Measurements from ENCODE around the gene TJP2.

The TJP2 gene

DNA sequence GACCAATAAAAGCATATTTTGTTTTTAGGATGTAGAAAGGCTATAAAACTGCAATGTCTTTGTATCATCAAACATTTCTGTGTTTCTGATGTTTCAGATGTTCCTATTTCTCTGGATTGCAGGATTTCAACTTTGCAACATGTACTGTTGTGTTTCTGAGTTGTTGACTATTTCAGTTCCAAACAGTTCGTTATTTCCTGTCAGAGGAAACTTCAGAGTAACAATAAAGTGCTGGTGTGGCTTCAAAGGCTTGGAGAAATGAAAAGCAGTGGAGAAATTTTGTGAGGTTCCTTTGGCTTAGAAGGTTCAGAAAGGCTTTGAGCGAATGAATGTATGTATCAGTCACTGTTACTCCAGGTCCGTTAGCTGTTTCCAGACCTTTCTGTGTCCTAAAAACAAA lies 17.2 kb downstream of the TJP2 start:
- DNase-seq (ENCODE audit: low spot score), result peak; percentile 53

DNA sequence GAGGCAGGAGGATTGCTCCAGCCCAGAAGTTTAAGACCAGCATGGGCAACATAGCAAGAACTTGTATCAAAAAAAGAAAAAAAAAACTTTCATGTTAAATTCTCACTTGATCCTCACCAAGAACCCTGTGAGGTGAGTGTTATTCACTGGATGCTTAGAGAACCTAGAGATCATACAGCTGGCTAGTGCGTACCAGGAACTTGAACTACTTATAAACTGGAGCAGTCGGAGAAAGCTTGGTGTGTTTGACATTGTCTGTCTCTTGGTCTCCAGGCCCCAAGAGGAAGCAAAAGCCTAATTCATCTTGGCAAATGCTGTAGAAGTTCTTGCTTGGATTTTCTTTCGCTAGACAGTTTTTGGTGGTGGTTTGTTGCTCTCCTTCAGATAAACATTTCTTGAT lies 18.1 kb downstream of the TJP2 start:
- peak; percentile 47 for DNase-seq (ENCODE audit: low spot score)

- peak; percentile 46 for DNase-seq (ENCODE audit: low spot score)
These were observed 19.6 kb downstream of the TJP2 start for GRCh38 chr9:69193685-69194032.

GRCh38 chr9:69194702-69195418 lies 20.8 kb downstream of the TJP2 start:
- DNase-seq (ENCODE audit: low spot score), result peak; percentile 46

- no peak for DNase-seq (ENCODE audit: low spot score)
These were observed 21.6 kb downstream of the TJP2 start for GRCh38 chr9:69195668-69196067.

GRCh38 chr9:69197687-69198086 lies 23.6 kb downstream of the TJP2 start:
- DNase-seq (ENCODE audit: low spot score), result no peak

- DNase-seq (ENCODE audit: low spot score), result no peak
These were observed 24.6 kb downstream of the TJP2 start for GRCh38 chr9:69198521-69199220.

DNA sequence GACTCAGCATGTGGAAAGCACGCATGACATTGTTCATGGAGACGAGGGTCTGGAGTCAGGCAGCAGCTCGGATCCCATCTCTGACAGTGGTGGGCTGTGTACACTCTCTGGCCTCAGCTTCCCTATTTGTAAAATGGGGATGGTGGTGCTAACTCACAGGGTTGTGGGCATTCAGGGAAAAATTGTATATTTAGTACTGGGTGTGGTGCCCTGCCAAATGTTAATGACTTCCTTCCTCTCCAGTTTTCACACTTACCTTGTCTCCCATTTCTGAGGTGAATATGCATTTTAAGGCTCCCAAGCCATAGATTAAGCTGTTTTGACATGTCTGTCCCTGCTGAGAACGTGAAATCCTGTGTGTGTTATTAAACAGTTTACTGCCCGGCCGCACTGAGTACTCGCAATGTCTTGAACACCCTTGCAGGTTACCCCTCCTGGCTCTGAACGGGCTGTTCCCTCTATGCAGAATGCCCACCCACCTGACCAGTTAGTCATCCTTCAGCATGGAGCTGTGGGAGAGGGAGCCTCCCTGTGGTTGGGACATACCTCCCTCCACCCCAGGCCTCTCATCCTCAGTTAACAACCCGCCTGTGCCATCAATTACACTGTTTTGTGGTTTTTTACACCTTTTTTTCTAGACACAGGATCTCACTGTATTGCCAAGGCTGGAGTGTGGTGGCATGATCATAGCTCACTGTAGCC lies 25.8 kb downstream of the TJP2 start:
- DNase-seq (ENCODE audit: low spot score), result no peak

- DNase-seq (ENCODE audit: low spot score), result no peak
These were observed 28.5 kb downstream of the TJP2 start for GRCh38 chr9:69202556-69202955.

- no peak for DNase-seq (ENCODE audit: low spot score)
These were observed 30.2 kb downstream of the TJP2 start for GRCh38 chr9:69204326-69204725.

GRCh38 chr9:69204849-69205248 lies 30.8 kb downstream of the TJP2 start:
- DNase-seq (ENCODE audit: low spot score), result no peak

DNA sequence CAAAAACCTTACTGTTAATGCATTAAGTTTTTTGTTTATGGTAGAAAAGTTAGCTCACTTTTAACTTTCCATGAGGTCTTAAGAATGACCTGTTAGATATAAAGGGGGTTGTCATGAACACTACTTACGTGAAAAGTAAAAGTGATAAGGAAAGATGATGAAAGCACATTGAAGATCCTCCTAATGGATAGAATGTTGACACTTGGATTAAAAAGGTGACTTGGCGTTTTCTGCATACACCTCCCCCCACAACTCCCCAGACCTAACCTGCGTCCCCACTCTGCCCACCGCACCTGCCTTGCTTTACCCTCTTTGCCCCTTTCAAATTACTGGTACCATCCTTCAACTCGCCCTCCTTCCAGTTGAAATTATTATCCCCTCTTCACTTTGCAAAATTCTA lies 32.0 kb downstream of the TJP2 start:
- DNase-seq (ENCODE audit: low spot score), result no peak

GRCh38 chr9:69207503-69207902 lies 33.4 kb downstream of the TJP2 start:
- DNase-seq (ENCODE audit: low spot score), result no peak

DNA sequence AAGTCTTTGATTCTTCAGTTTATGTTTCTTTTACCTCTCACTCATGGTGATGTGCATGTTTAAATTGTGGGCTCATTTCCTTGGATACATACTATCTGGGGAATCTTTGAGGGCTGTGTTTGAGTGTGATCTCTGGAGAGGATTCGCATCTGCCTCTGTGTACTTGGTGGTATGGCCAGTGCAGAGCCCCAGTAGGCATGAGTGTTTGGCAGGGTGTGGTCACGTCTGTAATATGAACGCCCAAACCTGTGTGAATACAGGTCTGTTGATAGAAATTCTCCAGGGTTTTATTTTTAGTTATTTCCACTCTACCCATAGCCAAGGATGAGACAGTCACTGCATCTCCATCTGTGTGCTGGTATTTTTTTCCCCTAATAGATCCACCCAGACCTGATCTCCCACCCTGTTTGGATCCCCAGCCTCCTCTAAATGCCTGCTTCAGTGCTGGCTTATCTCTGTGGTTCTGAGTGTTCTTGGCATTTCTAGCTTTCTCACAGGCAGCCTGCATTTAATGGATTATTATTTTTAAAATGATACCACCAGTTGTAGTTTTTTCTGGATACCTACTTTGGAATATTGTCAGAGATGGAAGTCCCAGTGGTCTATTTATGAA lies 37.5 kb downstream of the TJP2 start:
- no peak for DNase-seq (ENCODE audit: low spot score)

DNA sequence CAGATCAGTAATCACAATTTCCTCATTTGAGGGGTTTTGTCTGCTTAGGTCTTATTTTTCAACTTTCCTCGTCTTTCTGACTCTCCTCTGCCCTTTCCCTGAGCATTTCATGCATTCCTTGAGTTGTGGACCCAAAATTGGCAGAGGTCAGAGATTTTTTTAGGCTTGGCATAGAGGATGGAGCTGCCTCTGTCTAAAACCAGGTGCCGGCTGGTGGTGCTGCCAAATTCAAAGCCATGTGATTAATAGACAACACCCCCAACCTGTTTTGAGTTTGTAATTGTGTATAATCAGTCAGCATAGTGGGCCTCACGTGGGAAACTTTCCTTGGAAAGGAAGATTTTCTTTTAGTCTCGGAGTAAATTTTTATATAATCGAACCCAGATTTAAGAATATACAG lies 39.6 kb downstream of the TJP2 start:
- DNase-seq (ENCODE audit: low spot score), result no peak

- no peak for DNase-seq (ENCODE audit: low spot score)
These were observed 40.9 kb downstream of the TJP2 start for GRCh38 chr9:69214939-69215338.

GRCh38 chr9:69215774-69216485 lies 41.9 kb downstream of the TJP2 start:
- no peak for DNase-seq (ENCODE audit: low spot score)

- DNase-seq (ENCODE audit: low spot score), result no peak
These were observed 44.1 kb downstream of the TJP2 start for GRCh38 chr9:69218166-69218565.

DNA sequence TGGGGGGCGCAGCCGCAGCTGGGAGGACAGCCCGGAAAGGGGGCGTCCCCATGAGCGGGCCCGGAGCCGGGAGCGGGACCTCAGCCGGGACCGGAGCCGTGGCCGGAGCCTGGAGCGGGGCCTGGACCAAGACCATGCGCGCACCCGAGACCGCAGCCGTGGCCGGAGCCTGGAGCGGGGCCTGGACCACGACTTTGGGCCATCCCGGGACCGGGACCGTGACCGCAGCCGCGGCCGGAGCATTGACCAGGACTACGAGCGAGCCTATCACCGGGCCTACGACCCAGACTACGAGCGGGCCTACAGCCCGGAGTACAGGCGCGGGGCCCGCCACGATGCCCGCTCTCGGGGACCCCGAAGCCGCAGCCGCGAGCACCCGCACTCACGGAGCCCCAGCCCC lies 47.0 kb downstream of the TJP2 start:
- DNase-seq (ENCODE audit: low spot score), result no peak

DNA sequence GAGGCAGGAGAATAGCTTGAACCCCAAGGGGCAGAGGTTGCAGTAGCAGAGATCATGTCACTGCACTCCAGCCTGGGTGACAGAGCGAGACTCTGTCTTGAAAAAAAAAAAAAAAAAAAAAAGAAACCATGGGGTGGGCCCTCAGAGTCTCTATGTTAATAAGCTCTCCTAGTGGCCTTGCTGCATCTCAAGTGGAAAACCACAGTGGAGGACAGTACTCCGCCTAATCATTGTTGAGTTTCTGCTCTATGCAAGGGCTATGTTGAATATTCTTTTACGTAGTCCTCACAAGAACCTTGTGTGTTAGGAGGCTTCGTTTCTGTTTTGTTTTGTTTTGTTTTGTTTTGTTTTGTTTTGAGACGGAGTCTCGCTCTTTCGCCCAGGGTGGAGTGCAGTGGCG lies 48.9 kb downstream of the TJP2 start:
- no peak for DNase-seq (ENCODE audit: low spot score)

- peak; percentile 45 for DNase-seq (ENCODE audit: low spot score)
These were observed 49.5 kb downstream of the TJP2 start for GRCh38 chr9:69223605-69224004.

- no peak for DNase-seq (ENCODE audit: low spot score)
These were observed 55.3 kb downstream of the TJP2 start for GRCh38 chr9:69229367-69229766.
